Ascending aorta (tissue), 2 donors: ENCODE measurements around the gene MANSC4. TPM values are rescaled to one million over a fixed set of nuclear protein-coding genes. Genes with fewer than 3 reads are reported as not detected.

Experiments
- DNase-seq, 2 donors: peaks; one replicate each; pipeline ENCODE4 v3.0.0-alpha.2; 2019; ENCODE audit warnings: low spot score in 2 of 2
- H3K27ac ChIP-seq, 2 donors: fragments of 200-600 bp; sonication (generic); one replicate each; pipeline ENCODE4 v1.5.1; 2016 to 2017; ENCODE audit warnings: mild to moderate bottlenecking in 1 of 2
- H3K27me3 ChIP-seq: fragments of 200-600 bp; sonication (generic); one replicate; pipeline ENCODE4 v1.5.1; 2017
- H3K36me3 ChIP-seq, 2 donors: fragments of 200-600 bp; sonication (generic); one replicate each; pipeline ENCODE4 v1.5.1; 2016
- H3K4me1 ChIP-seq, 2 donors: fragments of 200-600 bp; sonication (generic); one replicate each; pipeline ENCODE4 v1.5.1; 2016 to 2017; ENCODE audit warnings: mild to moderate bottlenecking in 1 of 2
- H3K4me3 ChIP-seq, 2 donors: fragments of 200-600 bp; sonication (generic); one replicate each; pipeline ENCODE4 v1.5.1; 2016 to 2017; ENCODE audit warnings: mild to moderate bottlenecking in 1 of 2
- H3K9me3 ChIP-seq, 2 donors: fragments of 200-600 bp; sonication (generic); one replicate each; pipeline ENCODE4 v1.5.1; 2016
- CTCF ChIP-seq, 3 experiments: fragments of 200-600 bp in 2 of 3; fragments of 450-650 bp in 1 of 3; sonication (generic) in 2 of 3; IDR thresholded peaks; one replicate each; pipeline ENCODE4 v1.5.1; 2016 to 2019; ENCODE audit warnings: antibody characterized with exemption in 3 of 3, mild to moderate bottlenecking in 1 of 3, moderate library complexity in 1 of 3
- intact Hi-C: fragments of 100-400 bp; cut with DNase I; formaldehyde crosslinking; loops from one replicate; pipeline ENCODE4 v1.15.1; 2023
- total RNA-seq: library from RNA; depleted of rRNA; stranded (reverse); fragments of >200 nt; gene quantifications from one replicate; pipeline ENCODE4 v1.1.0, GENCODE V29; 2016

Gene MANSC4
- total RNA-seq, 1 donor from 2014 or later: not detected

GRCh38 chr12:27780612-27781408 is 774 bp upstream of the MANSC4 start:
- peaks cover 0 to 16% of the 10 kb centered on the region in 2 donors for H3K4me1 ChIP-seq
- DNase-seq: peak in 1 of 2 donors; percentile 72
- peak overlapping the region; percentile 92 to 94 for H3K27ac ChIP-seq
- TF ChIP-seq CTCF (IDR thresholded peaks at IDR 0.05): no peak
- intact Hi-C loops: loop anchor here (2.0 to 5.0 kb wide), 3 partner anchors 28 to 70 kb away; partner anchors contain the start of gene MRPS35
- no peaks in the 10 kb centered on the region for H3K36me3 ChIP-seq
- H3K4me3 ChIP-seq: peak overlapping the region; percentile 89 to 91
- no peaks in the 10 kb centered on the region for H3K9me3 ChIP-seq
- H3K27me3 ChIP-seq: no peaks in the 10 kb centered on the region

- no peaks in the 10 kb centered on the region for H3K27me3 ChIP-seq
- H3K36me3 ChIP-seq: no peaks in the 10 kb centered on the region
- intact Hi-C loops: loop anchor here (1.0 kb wide), 1 partner anchor 31 kb away; no protein-coding TSS in a partner anchor
- peak in 1 of 2 donors; percentile 66 for DNase-seq
- peaks cover 0 to 11% of the 10 kb centered on the region in 2 donors for H3K4me1 ChIP-seq
- H3K27ac ChIP-seq: peak overlapping the region; percentile 92 to 94
- peak overlapping the region; percentile 89 to 91 for H3K4me3 ChIP-seq
- TF ChIP-seq CTCF (IDR thresholded peaks at IDR 0.05): no peak
- H3K9me3 ChIP-seq: no peaks in the 10 kb centered on the region
Measured at GRCh38 chr12:27779416-27779919, 568 bp downstream of the MANSC4 start.

GRCh38 chr12:27778206-27778605 is 1.8 kb downstream of the MANSC4 start:
- H3K4me1 ChIP-seq: peaks cover 0 to 9% of the 10 kb centered on the region in 2 donors
- DNase-seq: no peak
- H3K36me3 ChIP-seq: no peaks in the 10 kb centered on the region
- H3K27ac ChIP-seq: peak overlapping the region in 1 of 2 donors; percentile 94
- TF ChIP-seq CTCF (IDR thresholded peaks at IDR 0.05): no peak
- H3K27me3 ChIP-seq: no peaks in the 10 kb centered on the region
- no peak overlapping the region for H3K4me3 ChIP-seq
- intact Hi-C loops: no loop called here
- H3K9me3 ChIP-seq: no peaks in the 10 kb centered on the region

- no peaks in the 10 kb centered on the region for H3K9me3 ChIP-seq
- H3K36me3 ChIP-seq: no peaks in the 10 kb centered on the region
- no peak for TF ChIP-seq CTCF (IDR thresholded peaks at IDR 0.05)
- DNase-seq: no peak
- no peaks in the 10 kb centered on the region for H3K27me3 ChIP-seq
- H3K27ac ChIP-seq: no peak overlapping the region
- H3K4me1 ChIP-seq: peaks cover 0 to 9% of the 10 kb centered on the region in 2 donors
- H3K4me3 ChIP-seq: no peak overlapping the region
- intact Hi-C loops: no loop called here
Measured at GRCh38 chr12:27777141-27777540, 2.9 kb downstream of the MANSC4 start.

- Histone ChIP-seq H3K4me1 (no peaks in the 10 kb centered on the region), H3K9me3 (no peaks in the 10 kb centered on the region), H3K36me3 (no peaks in the 10 kb centered on the region), H3K27me3 (no peaks in the 10 kb centered on the region), H3K27ac (no peak overlapping the region), H3K4me3 (no peak overlapping the region)
- intact Hi-C loops: no loop called here
- no peak for TF ChIP-seq CTCF (IDR thresholded peaks at IDR 0.05)
- DNase-seq: no peak
Measured at GRCh38 chr12:27772328-27773049, 7.5 kb downstream of the MANSC4 start.
